Neutrophil (primary cell): ENCODE measurements around the gene NBPF6.
"Not testable (repeated sequence)": the region's sequence is repeated elsewhere in the genome, so short reads cannot be mapped to it uniquely, and the experiment has no call there.

ENCODE experiments used
- H3K27ac ChIP-seq: fragments of 200-600 bp; sonication (generic); 2 replicates; pipeline ENCODE4 v1.5.1; 2016; ENCODE audit warnings: mild to moderate bottlenecking, moderate library complexity
- H3K27me3 ChIP-seq: fragments of 200-600 bp; sonication (generic); 2 replicates; pipeline ENCODE4 v1.6.0; 2016; ENCODE audit warnings: mild to moderate bottlenecking
- H3K36me3 ChIP-seq: fragments of 200-600 bp; sonication (generic); 2 replicates; pipeline ENCODE4 v1.5.1; 2017
- H3K4me1 ChIP-seq, 2 experiments: fragments of 200-600 bp in 1 of 2; sonication (generic) in 1 of 2; 1 replicate in 1 of 2; 2 replicates in 1 of 2; pipeline versions ENCODE4 v1.5.1 to v1.6.1; 2013 to 2016; ENCODE audit warnings: low read depth in 1 of 2, low read length in 1 of 2, mild to moderate bottlenecking in 1 of 2, moderate library complexity in 1 of 2; ENCODE audit not compliant: control insufficient read depth in 1 of 2, insufficient read depth in 1 of 2
- H3K4me3 ChIP-seq, 2 experiments: fragments of 200-600 bp in 1 of 2; sonication (generic) in 1 of 2; 1 replicate in 1 of 2; 2 replicates in 1 of 2; pipeline ENCODE4 v1.5.1; 2013 to 2016; ENCODE audit warnings: low read depth in 1 of 2, low read length in 1 of 2, mild to moderate bottlenecking in 1 of 2, moderate library complexity in 1 of 2
- H3K9me3 ChIP-seq: fragments of 200-600 bp; sonication (generic); 2 replicates; pipeline ENCODE4 v1.5.1; 2016

Gene NBPF6

GRCh38 chr1:108450043-108450442 is at the start of gene NBPF6:
Gene NBPF6, plus strand, starts transcription at chr1:108450343. Its CDS starts 259 bp downstream, at chr1:108450602.
- H3K9me3 ChIP-seq, H3K27me3 ChIP-seq, H3K27ac ChIP-seq, H3K4me1 ChIP-seq, H3K36me3 ChIP-seq, H3K4me3 ChIP-seq: not testable (repeated sequence)

- H3K36me3 ChIP-seq, H3K4me3 ChIP-seq, H3K9me3 ChIP-seq, H3K4me1 ChIP-seq, H3K27ac ChIP-seq, H3K27me3 ChIP-seq: not testable (repeated sequence)
Measured at GRCh38 chr1:108411098-108411833, 38.9 kb upstream of the NBPF6 start.

GRCh38 chr1:108420129-108420528 is 30.0 kb upstream of the NBPF6 start:
- H3K36me3 ChIP-seq, H3K4me1 ChIP-seq: not testable (repeated sequence)

GRCh38 chr1:108421061-108421916 is 28.9 kb upstream of the NBPF6 start:
- not testable (repeated sequence) for H3K4me3 ChIP-seq, H3K27me3 ChIP-seq, H3K4me1 ChIP-seq, H3K27ac ChIP-seq, H3K9me3 ChIP-seq, H3K36me3 ChIP-seq

More at GRCh38 chr1:108420129-108420528, 30.0 kb upstream of the NBPF6 start:
- H3K27ac ChIP-seq, H3K9me3 ChIP-seq, H3K27me3 ChIP-seq, H3K4me3 ChIP-seq: not testable (repeated sequence)

GRCh38 chr1:108426877-108427276 is 23.3 kb upstream of the NBPF6 start:
- not testable (repeated sequence) for H3K9me3 ChIP-seq, H3K4me3 ChIP-seq, H3K27ac ChIP-seq, H3K27me3 ChIP-seq, H3K4me1 ChIP-seq, H3K36me3 ChIP-seq

GRCh38 chr1:108432002-108432401 is 18.1 kb upstream of the NBPF6 start:
- H3K27me3 ChIP-seq, H3K36me3 ChIP-seq, H3K27ac ChIP-seq, H3K9me3 ChIP-seq, H3K4me3 ChIP-seq, H3K4me1 ChIP-seq: not testable (repeated sequence)

- not testable (repeated sequence) for H3K9me3 ChIP-seq, H3K27me3 ChIP-seq, H3K4me1 ChIP-seq, H3K27ac ChIP-seq, H3K4me3 ChIP-seq, H3K36me3 ChIP-seq
Measured at GRCh38 chr1:108433404-108433803, 16.7 kb upstream of the NBPF6 start.

- H3K27me3 ChIP-seq, H3K27ac ChIP-seq, H3K36me3 ChIP-seq, H3K4me1 ChIP-seq, H3K9me3 ChIP-seq, H3K4me3 ChIP-seq: not testable (repeated sequence)
Measured at GRCh38 chr1:108438536-108438935, 11.6 kb upstream of the NBPF6 start.

GRCh38 chr1:108454521-108454920 is 4.4 kb downstream of the NBPF6 start:
- not testable (repeated sequence) for H3K9me3 ChIP-seq, H3K36me3 ChIP-seq, H3K4me3 ChIP-seq, H3K4me1 ChIP-seq, H3K27me3 ChIP-seq, H3K27ac ChIP-seq

- H3K4me3 ChIP-seq = not testable (repeated sequence)
Measured at GRCh38 chr1:108458661-108459060, 8.5 kb downstream of the NBPF6 start.

GRCh38 chr1:108461758-108462157 is 11.6 kb downstream of the NBPF6 start:
- not testable (repeated sequence) for H3K9me3 ChIP-seq, H3K4me3 ChIP-seq, H3K27me3 ChIP-seq, H3K4me1 ChIP-seq, H3K27ac ChIP-seq, H3K36me3 ChIP-seq

More at GRCh38 chr1:108458661-108459060, 8.5 kb downstream of the NBPF6 start:
- not testable (repeated sequence) for H3K27ac ChIP-seq, H3K36me3 ChIP-seq, H3K9me3 ChIP-seq, H3K27me3 ChIP-seq, H3K4me1 ChIP-seq

- not testable (repeated sequence) for H3K36me3 ChIP-seq, H3K9me3 ChIP-seq, H3K4me3 ChIP-seq, H3K27me3 ChIP-seq, H3K4me1 ChIP-seq, H3K27ac ChIP-seq
Measured at GRCh38 chr1:108463962-108464361, 13.8 kb downstream of the NBPF6 start.

GRCh38 chr1:108466166-108466565 is 16.0 kb downstream of the NBPF6 start:
- not testable (repeated sequence) for H3K27me3 ChIP-seq, H3K4me1 ChIP-seq, H3K27ac ChIP-seq, H3K4me3 ChIP-seq, H3K36me3 ChIP-seq, H3K9me3 ChIP-seq

GRCh38 chr1:108467155-108467554 is 17.0 kb downstream of the NBPF6 start:
- H3K4me1 ChIP-seq, H3K36me3 ChIP-seq, H3K27ac ChIP-seq, H3K27me3 ChIP-seq, H3K9me3 ChIP-seq, H3K4me3 ChIP-seq: not testable (repeated sequence)
